Esophagus muscularis mucosa (tissue), 4 donors: Measurements from ENCODE around the gene CCBE1. TPM values are rescaled to one million over a fixed set of nuclear protein-coding genes. Genes with fewer than 3 reads are reported as not detected.

ENCODE experiments used
- DNase-seq: peaks from one replicate; pipeline ENCODE4 v3.0.0-alpha.2; 2017; ENCODE audit errors: extremely low spot score
- H3K27ac ChIP-seq, 4 donors: fragments of 200-600 bp; sonication (generic); replicated peaks in 1 of 4; 1 replicate in 3 of 4; 2 replicates in 1 of 4; pipeline ENCODE4 v1.5.1; 2016 to 2019; ENCODE audit warnings: mild to moderate bottlenecking in 1 of 4
- H3K27me3 ChIP-seq, 4 donors: fragments of 200-600 bp; sonication (generic); one replicate each; pipeline versions ENCODE4 v1.5.1 to v1.6.0; 2016 to 2019
- H3K36me3 ChIP-seq, 4 donors: fragments of 200-600 bp; sonication (generic); one replicate each; pipeline ENCODE4 v1.5.1; 2016 to 2019
- H3K4me1 ChIP-seq, 4 donors: fragments of 200-600 bp; sonication (generic); one replicate each; pipeline ENCODE4 v1.5.1; 2016 to 2019
- H3K4me3 ChIP-seq, 4 donors: fragments of 200-600 bp; sonication (generic); 1 replicate in 2 of 4; 2 replicates in 2 of 4; pipeline ENCODE4 v1.5.1; 2016 to 2019; ENCODE audit warnings: mild to moderate bottlenecking in 4 of 4, moderate library complexity in 1 of 4
- H3K9me3 ChIP-seq, 4 donors: fragments of 200-600 bp; sonication (generic); 1 replicate in 3 of 4; 2 replicates in 1 of 4; pipeline ENCODE4 v1.5.1; 2016 to 2019
- EP300 ChIP-seq: sonication (generic); formaldehyde crosslinking; IDR thresholded peaks from one replicate; pipeline ENCODE4 v1.6.1; 2017; ENCODE audit warnings: antibody characterized with exemption
- POLR2A ChIP-seq: fragments of 450-650 bp; IDR thresholded peaks from one replicate; pipeline ENCODE4 v1.6.1; 2017; ENCODE audit warnings: antibody characterized with exemption, moderate library complexity, mild to moderate bottlenecking, low read depth
- POLR2AphosphoS5 ChIP-seq, 2 donors: sonication (generic); formaldehyde crosslinking; IDR thresholded peaks; one replicate each; pipeline ENCODE4 v1.6.1; 2017; ENCODE audit warnings: antibody characterized with exemption in 2 of 2
- WGBS: methylation state at CpG from one replicate; pipeline ENCODE4 v1.1.5; 2018; 5-methylcytosine and 5-hydroxymethylcytosine counted together
- intact Hi-C: fragments of 100-400 bp; cut with DNase I; formaldehyde crosslinking; loops from one replicate; pipeline ENCODE4 v1.15.1; 2023
- total RNA-seq, 4 donors: library from RNA; depleted of rRNA; stranded (reverse); fragments of >200 nt; gene quantifications; one replicate each; pipeline versions ENCODE4 v1.1.0 to v1.2.1, GENCODE V29; 2016
- TF ChIP-seq, protein P1 (sequence below), 3 experiments: fragments of 200-600 bp in 2 of 3; fragments of 450-650 bp in 1 of 3; sonication (generic) in 2 of 3; IDR thresholded peaks; one replicate each; pipeline ENCODE4 v1.5.1; 2017 to 2019; ENCODE audit warnings: antibody characterized with exemption in 3 of 3, mild to moderate bottlenecking in 2 of 3, moderate library complexity in 1 of 3

CCBE1 gene
- total RNA-seq, 4 donors from 2014 or later: 1.6 to 11.1 (median 2.7) TPM

- 42% methylated on average over 11 of the region's 11 CpGs for WGBS
- no peak for DNase-seq
- Histone ChIP-seq H3K36me3 (no peaks in the 10 kb centered on the region), H3K9me3 (no peaks in the 10 kb centered on the region), H3K27ac (no peak overlapping the region), H3K27me3 (no peaks in the 10 kb centered on the region), H3K4me1 (peaks cover 4 to 11% (median 8%) of the 10 kb centered on the region in 4 donors), H3K4me3 (no peak overlapping the region)
- TF ChIP-seq, protein P1, sequence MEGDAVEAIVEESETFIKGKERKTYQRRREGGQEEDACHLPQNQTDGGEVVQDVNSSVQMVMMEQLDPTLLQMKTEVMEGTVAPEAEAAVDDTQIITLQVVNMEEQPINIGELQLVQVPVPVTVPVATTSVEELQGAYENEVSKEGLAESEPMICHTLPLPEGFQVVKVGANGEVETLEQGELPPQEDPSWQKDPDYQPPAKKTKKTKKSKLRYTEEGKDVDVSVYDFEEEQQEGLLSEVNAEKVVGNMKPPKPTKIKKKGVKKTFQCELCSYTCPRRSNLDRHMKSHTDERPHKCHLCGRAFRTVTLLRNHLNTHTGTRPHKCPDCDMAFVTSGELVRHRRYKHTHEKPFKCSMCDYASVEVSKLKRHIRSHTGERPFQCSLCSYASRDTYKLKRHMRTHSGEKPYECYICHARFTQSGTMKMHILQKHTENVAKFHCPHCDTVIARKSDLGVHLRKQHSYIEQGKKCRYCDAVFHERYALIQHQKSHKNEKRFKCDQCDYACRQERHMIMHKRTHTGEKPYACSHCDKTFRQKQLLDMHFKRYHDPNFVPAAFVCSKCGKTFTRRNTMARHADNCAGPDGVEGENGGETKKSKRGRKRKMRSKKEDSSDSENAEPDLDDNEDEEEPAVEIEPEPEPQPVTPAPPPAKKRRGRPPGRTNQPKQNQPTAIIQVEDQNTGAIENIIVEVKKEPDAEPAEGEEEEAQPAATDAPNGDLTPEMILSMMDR (IDR thresholded peaks at IDR 0.05): peak in 1 of 3 experiments; percentile 4
- TF ChIP-seq POLR2A (no peak), POLR2AphosphoS5 (IDR thresholded peaks at IDR 0.05) (no peak), EP300 (no peak)
- intact Hi-C loops: no loop called here
Measured at GRCh38 chr18:59547581-59548182, 149.5 kb downstream of the CCBE1 start.

- WGBS: 75% methylated on average over 3 of the region's 3 CpGs
- no peak for DNase-seq
- H3K4me1 ChIP-seq: peaks cover 4 to 11% (median 8%) of the 10 kb centered on the region in 4 donors
Measured at GRCh38 chr18:59546188-59546587, 151.0 kb downstream of the CCBE1 start.

DNA sequence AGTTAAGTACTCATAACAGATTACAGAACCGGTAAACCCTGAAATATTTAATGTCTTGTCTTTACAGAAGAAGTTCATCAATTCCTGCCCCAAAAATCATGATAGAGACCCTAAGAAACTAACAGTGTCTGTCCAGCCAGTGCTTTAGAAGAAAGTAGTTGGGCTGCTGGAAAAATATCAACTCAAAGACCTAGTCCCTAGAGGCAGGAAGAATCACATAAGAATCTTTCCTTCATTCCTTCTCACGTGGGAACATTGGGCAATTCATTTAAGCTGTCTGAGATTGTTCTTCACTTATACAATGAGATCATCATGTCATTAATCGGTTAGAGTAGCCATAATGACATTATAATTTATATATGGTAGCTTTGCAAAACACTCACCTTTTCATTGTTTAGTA lies 156.4 kb downstream of the CCBE1 start:
- Histone ChIP-seq H3K4me3 (no peak overlapping the region), H3K4me1 (no peaks in the 10 kb centered on the region), H3K27ac (no peak overlapping the region), H3K9me3 (no peaks in the 10 kb centered on the region), H3K27me3 (no peaks in the 10 kb centered on the region), H3K36me3 (no peaks in the 10 kb centered on the region)
- intact Hi-C loops: no loop called here
- WGBS: 34% methylated on average over 3 of the region's 3 CpGs
- DNase-seq: no peak
- TF ChIP-seq, protein P1 (IDR thresholded peaks at IDR 0.05): no peak
- no peak for TF ChIP-seq POLR2A

More at GRCh38 chr18:59546188-59546587, 151.0 kb downstream of the CCBE1 start:
- Histone ChIP-seq H3K9me3 (no peaks in the 10 kb centered on the region), H3K4me3 (no peak overlapping the region), H3K27me3 (no peaks in the 10 kb centered on the region), H3K27ac (no peak overlapping the region), H3K36me3 (no peaks in the 10 kb centered on the region)
- TF ChIP-seq EP300: no peak
- no peak for TF ChIP-seq POLR2AphosphoS5 (IDR thresholded peaks at IDR 0.05)
- no peak for TF ChIP-seq POLR2A
- TF ChIP-seq, protein P1 (IDR thresholded peaks at IDR 0.05): no peak
- intact Hi-C loops: no loop called here

DNA sequence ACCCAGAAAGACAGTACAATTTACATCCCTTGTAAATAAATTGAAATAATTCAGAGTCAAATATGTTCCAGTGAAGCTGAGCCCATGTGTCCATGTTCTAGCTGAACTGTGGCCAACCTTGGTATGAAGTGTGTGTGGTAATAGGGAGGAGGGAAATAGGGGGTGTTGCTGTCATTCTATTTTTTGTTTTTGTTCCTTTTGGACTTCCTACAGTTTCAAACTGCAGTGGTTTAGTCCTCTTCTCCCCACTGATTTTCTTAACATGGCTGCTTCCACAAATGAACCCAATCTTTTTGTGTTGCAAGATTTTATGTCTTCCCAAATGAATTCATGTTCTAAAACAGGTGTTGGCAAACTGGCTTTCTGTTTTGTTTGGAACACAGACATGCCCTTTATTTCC lies 156.9 kb downstream of the CCBE1 start:
- TF ChIP-seq, protein P1 (IDR thresholded peaks at IDR 0.05): no peak
- TF ChIP-seq POLR2A: no peak
- TF ChIP-seq POLR2AphosphoS5 (IDR thresholded peaks at IDR 0.05): no peak
- TF ChIP-seq EP300: no peak
- no peak overlapping the region for H3K27ac ChIP-seq

GRCh38 chr18:59539108-59539507 lies 158.1 kb downstream of the CCBE1 start:
- TF ChIP-seq POLR2A (no peak), POLR2AphosphoS5 (IDR thresholded peaks at IDR 0.05) (no peak)
- TF ChIP-seq, protein P1 (IDR thresholded peaks at IDR 0.05): no peak
- DNase-seq: no peak
- WGBS: 96% methylated on average over 4 of the region's 4 CpGs
- Histone ChIP-seq H3K4me3 (no peak overlapping the region), H3K36me3 (no peaks in the 10 kb centered on the region), H3K27ac (no peak overlapping the region), H3K27me3 (no peaks in the 10 kb centered on the region), H3K9me3 (no peaks in the 10 kb centered on the region), H3K4me1 (no peaks in the 10 kb centered on the region)
- intact Hi-C loops: no loop called here

More for the DNA sequence above, 156.9 kb downstream of the CCBE1 start:
- no peak for DNase-seq
- H3K27me3 ChIP-seq: no peaks in the 10 kb centered on the region
- intact Hi-C loops: no loop called here
- H3K4me1 ChIP-seq: no peaks in the 10 kb centered on the region
- no peak overlapping the region for H3K4me3 ChIP-seq
- H3K36me3 ChIP-seq: no peaks in the 10 kb centered on the region
- no peaks in the 10 kb centered on the region for H3K9me3 ChIP-seq
